ENCODE measurements around the gene FATE1.

The FATE1 gene

GRCh38 chrX:151715752-151716151 is at the start of gene FATE1:
Gene FATE1 (plus strand): TSS chrX:151716035. CDS start chrX:151716120, 85 bp downstream.
- H3K4me3 ChIP-seq (replicated peaks; ENCODE audit: low read depth, low read length): no peak within 1 kb of the TSS
- TF ChIP-seq CTCF (IDR thresholded peaks at IDR 0.05; ENCODE audit: low read depth, low read length, missing control alignments): no peak
- no peak for DNase-seq (ENCODE audit: extremely low read depth, low read depth)

GRCh38 chrX:151675121-151675746 is 40.6 kb upstream of the FATE1 start:
- DNase-seq (ENCODE audit: extremely low read depth, low read depth): no peak
- no peak overlapping the region for H3K4me3 ChIP-seq (replicated peaks; ENCODE audit: low read depth, low read length)
- no peak for TF ChIP-seq CTCF (IDR thresholded peaks at IDR 0.05; ENCODE audit: low read depth, low read length, missing control alignments)

- no peak for DNase-seq (ENCODE audit: extremely low read depth, low read depth)
- no peak for TF ChIP-seq CTCF (IDR thresholded peaks at IDR 0.05; ENCODE audit: low read depth, low read length, missing control alignments)
Measured at GRCh38 chrX:151676196-151676595, 39.6 kb upstream of the FATE1 start.

GRCh38 chrX:151679798-151680402 is 35.9 kb upstream of the FATE1 start:
- DNase-seq (ENCODE audit: extremely low read depth, low read depth): no peak
- no peak overlapping the region for H3K4me3 ChIP-seq (replicated peaks; ENCODE audit: low read depth, low read length)
- TF ChIP-seq CTCF (IDR thresholded peaks at IDR 0.05; ENCODE audit: low read depth, low read length, missing control alignments): no peak

More at GRCh38 chrX:151676196-151676595, 39.6 kb upstream of the FATE1 start:
- no peak overlapping the region for H3K4me3 ChIP-seq (replicated peaks; ENCODE audit: low read depth, low read length)

GRCh38 chrX:151680805-151681204 is 35.0 kb upstream of the FATE1 start:
- no peak for DNase-seq (ENCODE audit: extremely low read depth, low read depth)
- no peak overlapping the region for H3K4me3 ChIP-seq (replicated peaks; ENCODE audit: low read depth, low read length)
- TF ChIP-seq CTCF (IDR thresholded peaks at IDR 0.05; ENCODE audit: low read depth, low read length, missing control alignments): peak; percentile 55

- DNase-seq (ENCODE audit: extremely low read depth, low read depth): no peak
Measured at GRCh38 chrX:151687635-151688034, 28.2 kb upstream of the FATE1 start.

More at GRCh38 chrX:151687635-151688034, 28.2 kb upstream of the FATE1 start:
- no peak overlapping the region for H3K4me3 ChIP-seq (replicated peaks; ENCODE audit: low read depth, low read length)
- TF ChIP-seq CTCF (IDR thresholded peaks at IDR 0.05; ENCODE audit: low read depth, low read length, missing control alignments): no peak
